ENCODE results near the gene NRSN2. TPM values are rescaled to one million over a fixed set of nuclear protein-coding genes. Genes with fewer than 3 reads are reported as not detected.
"Not testable (repeated sequence)": the region's sequence is repeated elsewhere in the genome, so short reads cannot be mapped to it uniquely, and the experiment has no call there.

Gene NRSN2
- total RNA-seq, 1 donor from 2014 or later = 5.1 TPM

DNA sequence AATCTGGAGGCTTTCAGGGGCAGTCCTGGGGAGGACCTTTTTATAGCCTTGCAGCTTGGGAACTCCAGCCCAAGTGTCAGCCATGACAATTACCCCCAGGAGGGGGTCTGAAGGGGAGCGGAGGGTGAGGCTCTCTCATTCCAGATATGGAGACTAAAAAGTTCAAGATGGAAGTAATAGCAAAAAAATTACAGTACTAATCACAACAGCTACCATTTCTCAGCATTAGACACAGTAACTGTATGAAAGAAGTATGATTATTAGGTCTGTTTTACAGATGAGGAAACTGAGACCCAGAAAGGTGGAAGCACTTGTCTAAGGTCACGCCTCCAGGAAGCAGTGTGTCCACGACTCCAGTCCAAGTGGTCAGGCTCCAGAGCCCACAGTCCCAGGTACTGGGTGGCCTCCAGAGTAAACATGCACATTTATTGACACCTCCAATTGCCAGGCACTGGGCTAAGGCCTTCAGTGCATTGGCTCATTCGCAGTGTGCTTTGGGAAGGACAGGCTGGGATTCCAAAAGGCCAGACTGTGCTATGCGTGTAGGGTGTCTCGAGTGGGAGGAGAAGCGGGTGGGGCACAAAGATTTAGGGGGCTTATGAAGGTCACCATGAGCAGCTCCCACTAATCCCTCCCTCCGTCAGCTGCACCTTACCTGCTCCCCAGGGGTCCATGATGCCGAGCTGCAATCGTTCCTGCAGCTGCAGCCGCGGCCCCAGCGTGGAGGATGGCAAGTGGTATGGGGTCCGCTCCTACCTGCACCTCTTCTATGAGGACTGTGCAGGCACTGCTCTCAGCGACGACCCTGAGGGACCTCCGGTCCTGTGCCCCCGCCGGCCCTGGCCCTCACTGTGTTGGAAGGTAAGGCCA lies 2.3 kb downstream of the NRSN2 start:
- no peak for DNase-seq (ENCODE audit: low spot score)
- H3K4me1 Mint-ChIP-seq (ENCODE audit: low read depth) = peaks cover 25% of the 10 kb centered on the region
- intact Hi-C loops (cut with micrococcal nuclease) = loop anchor here (1.0 kb wide), 1 partner anchor 19 kb away; no protein-coding TSS in a partner anchor

DNA sequence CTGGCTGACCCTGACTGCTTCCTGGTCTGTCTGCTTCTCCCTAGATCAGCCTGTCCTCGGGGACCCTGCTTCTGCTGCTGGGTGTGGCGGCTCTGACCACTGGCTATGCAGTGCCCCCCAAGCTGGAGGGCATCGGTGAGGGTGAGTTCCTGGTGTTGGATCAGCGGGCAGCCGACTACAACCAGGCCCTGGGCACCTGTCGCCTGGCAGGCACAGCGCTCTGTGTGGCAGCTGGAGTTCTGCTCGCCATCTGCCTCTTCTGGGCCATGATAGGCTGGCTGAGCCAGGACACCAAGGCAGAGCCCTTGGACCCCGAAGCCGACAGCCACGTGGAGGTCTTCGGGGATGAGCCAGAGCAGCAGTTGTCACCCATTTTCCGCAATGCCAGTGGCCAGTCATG lies 6.3 kb downstream of the NRSN2 start:
- Mint-ChIP-seq H3K4me3 (no peak overlapping the region), H3K9me3 (no peaks in the 10 kb centered on the region), H3K27ac (no peak overlapping the region), H3K4me1 (ENCODE audit: low read depth) (peaks cover 23% of the 10 kb centered on the region), H3K36me3 (ENCODE audit: low read depth) (no peaks in the 10 kb centered on the region), H3K27me3 (ENCODE audit: insufficient read depth) (no peaks in the 10 kb centered on the region)
- no peak for DNase-seq (ENCODE audit: low spot score)
- intact Hi-C loops (cut with micrococcal nuclease) = no loop called here

More for the DNA sequence above, 2.3 kb downstream of the NRSN2 start:
- H3K27ac Mint-ChIP-seq = no peak overlapping the region
- peaks cover 4% of the 10 kb centered on the region for H3K27me3 Mint-ChIP-seq (ENCODE audit: insufficient read depth)
- no peaks in the 10 kb centered on the region for H3K9me3 Mint-ChIP-seq
- H3K4me3 Mint-ChIP-seq = no peak overlapping the region
- peaks cover 2% of the 10 kb centered on the region for H3K36me3 Mint-ChIP-seq (ENCODE audit: low read depth)

DNA sequence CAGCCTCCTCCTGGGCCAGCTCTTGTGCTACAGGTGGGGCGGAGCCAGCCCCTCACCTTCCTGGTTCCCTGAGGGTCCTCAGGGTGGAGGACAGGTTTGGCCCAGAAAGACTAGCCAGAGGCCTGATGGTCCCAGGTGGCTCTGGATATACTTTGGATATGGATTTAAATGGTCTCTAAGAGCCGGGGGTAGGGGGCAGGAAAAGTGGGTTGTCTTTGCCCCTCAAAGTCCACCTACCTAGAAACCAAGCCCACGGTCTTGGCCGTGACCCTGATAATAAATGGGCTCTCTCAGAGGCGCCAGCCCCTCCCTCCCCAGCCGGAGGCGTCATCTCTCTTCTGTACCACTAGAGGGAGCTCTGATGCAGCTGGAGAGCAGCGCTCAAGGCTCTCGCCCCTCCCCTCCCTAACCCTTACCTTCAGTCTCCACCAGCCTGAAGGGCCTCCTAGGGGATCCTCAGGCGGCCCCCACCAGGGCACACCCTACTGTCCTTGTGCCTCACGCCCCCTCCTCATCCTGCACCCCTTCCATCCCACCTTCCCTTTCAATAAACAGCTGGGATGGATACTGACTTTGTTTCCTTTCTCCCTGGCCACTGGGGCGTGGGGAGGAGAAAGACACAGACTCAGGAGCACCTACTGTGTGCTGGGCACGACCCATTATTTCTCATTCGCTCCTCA lies 7.5 kb downstream of the NRSN2 start:
- H3K27me3 Mint-ChIP-seq (ENCODE audit: insufficient read depth) = no peaks in the 10 kb centered on the region
- peak; percentile 77 for DNase-seq (ENCODE audit: low spot score)
- intact Hi-C loops (cut with micrococcal nuclease) = loop anchor here (1.0 kb wide), 6 partner anchors 27 to 313 kb away; no protein-coding TSS in a partner anchor
- H3K4me3 Mint-ChIP-seq = no peak overlapping the region
- H3K27ac Mint-ChIP-seq = no peak overlapping the region
- peaks cover 18% of the 10 kb centered on the region for H3K4me1 Mint-ChIP-seq (ENCODE audit: low read depth)
- no peaks in the 10 kb centered on the region for H3K36me3 Mint-ChIP-seq (ENCODE audit: low read depth)
- no peaks in the 10 kb centered on the region for H3K9me3 Mint-ChIP-seq

DNA sequence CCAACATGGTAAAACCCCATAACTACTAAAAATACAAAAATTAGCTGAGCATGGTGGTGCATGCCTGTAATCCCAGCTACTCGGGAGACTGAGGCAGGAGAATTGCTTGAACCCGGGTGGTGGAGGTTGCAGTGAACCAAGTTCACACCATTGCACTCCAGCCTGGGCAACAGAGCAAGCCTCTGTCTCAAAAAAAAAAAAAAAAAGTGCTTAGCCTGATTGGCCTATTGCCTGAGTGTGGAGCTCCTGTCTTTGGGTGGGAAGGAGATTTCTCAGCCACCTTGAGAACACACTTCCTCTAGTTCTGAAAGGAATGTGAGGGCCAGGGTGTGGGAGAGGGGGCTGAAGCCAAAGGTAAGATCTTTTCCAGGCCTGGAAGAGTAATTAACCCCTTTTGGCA lies 9.2 kb downstream of the NRSN2 start:
- H3K36me3 Mint-ChIP-seq (ENCODE audit: low read depth); H3K9me3 Mint-ChIP-seq; H3K27me3 Mint-ChIP-seq (ENCODE audit: insufficient read depth); H3K4me3 Mint-ChIP-seq; intact Hi-C loops (cut with micrococcal nuclease); DNase-seq (ENCODE audit: low spot score); H3K27ac Mint-ChIP-seq: not testable (repeated sequence)
- peaks cover 17% of the 10 kb centered on the region for H3K4me1 Mint-ChIP-seq (ENCODE audit: low read depth)

DNA sequence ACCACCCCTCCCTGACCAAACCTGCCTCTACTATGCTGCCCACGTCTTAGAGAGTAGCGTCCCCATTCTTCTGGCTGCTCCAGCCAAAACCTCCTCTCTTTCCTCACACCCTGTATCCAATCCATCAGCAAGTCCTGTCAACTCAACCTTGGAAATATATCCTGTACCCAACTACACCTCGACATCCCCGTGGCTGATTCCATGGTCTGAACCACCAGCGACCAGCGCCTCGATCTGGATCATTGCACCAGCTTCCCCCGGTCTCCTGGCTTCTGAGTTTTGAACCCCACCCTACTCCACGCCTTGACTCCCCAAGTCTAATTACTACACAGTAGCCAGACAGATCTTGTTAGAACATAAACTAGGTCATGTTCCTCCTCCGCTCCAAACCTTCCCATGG lies 9.8 kb downstream of the NRSN2 start:
- H3K4me3 Mint-ChIP-seq = no peak overlapping the region
- H3K27me3 Mint-ChIP-seq (ENCODE audit: insufficient read depth) = no peaks in the 10 kb centered on the region
- DNase-seq (ENCODE audit: low spot score) = no peak
- intact Hi-C loops (cut with micrococcal nuclease) = no loop called here
- no peaks in the 10 kb centered on the region for H3K36me3 Mint-ChIP-seq (ENCODE audit: low read depth)
- H3K27ac Mint-ChIP-seq = no peak overlapping the region
- peaks cover 12% of the 10 kb centered on the region for H3K4me1 Mint-ChIP-seq (ENCODE audit: low read depth)
- H3K9me3 Mint-ChIP-seq = no peaks in the 10 kb centered on the region

DNA sequence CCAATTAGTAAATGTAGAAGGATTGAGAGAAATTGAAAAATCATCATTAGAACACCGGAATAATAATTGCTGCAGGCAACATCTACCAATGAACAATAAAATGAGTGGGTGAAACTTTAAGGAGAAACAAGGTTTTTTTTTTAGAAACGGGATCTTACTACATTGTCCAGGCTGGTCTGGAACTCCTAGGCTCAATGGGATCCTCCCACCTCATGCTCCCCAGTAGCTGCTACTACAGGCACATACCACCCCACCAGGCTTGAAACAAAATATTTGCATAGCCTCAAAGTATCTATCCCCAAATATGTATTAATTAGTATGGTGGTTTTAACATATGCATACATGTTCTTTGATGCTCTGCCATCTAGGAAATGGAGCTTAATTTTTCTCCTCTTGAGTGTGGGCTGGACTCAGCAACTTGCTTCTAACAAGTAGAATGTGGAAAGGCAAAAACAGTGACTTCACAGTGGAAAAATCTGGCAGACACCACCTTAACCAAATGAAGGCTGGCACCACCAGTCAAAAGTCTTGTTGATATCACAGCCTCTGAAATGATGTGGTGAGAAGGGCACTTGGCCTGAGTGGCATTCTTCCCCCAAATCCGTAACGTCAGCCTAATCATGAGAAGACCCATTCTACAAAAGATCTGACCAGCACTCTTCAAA lies 12.1 kb downstream of the NRSN2 start:
- Mint-ChIP-seq H3K4me1 (ENCODE audit: low read depth) (peaks cover 14% of the 10 kb centered on the region), H3K27me3 (ENCODE audit: insufficient read depth) (no peaks in the 10 kb centered on the region), H3K36me3 (ENCODE audit: low read depth) (no peaks in the 10 kb centered on the region), H3K9me3 (no peaks in the 10 kb centered on the region), H3K4me3 (no peak overlapping the region), H3K27ac (no peak overlapping the region)
- no peak for DNase-seq (ENCODE audit: low spot score)
- intact Hi-C loops (cut with micrococcal nuclease) = no loop called here

DNA sequence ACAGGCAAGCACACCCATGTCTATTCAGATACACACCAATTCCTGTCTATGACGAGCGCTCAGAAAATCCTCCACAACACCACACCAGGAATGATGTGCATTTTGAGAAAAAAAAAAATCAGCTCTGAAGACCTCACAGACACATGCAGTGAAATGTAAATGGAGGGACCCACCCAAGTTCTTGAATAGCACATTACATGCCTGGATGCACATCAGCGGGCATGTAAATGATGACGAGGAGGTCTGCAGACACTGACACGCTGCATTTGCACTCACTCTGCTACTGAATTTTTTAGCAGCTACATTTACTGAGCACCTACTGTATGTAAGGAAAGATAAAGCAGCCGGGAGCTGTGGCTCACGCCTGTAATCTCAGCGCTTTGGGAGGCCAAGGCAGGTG lies 14.7 kb downstream of the NRSN2 start:
- H3K27ac Mint-ChIP-seq = no peak overlapping the region
- peaks cover 4% of the 10 kb centered on the region for H3K36me3 Mint-ChIP-seq (ENCODE audit: low read depth)
- peaks cover 29% of the 10 kb centered on the region for H3K4me1 Mint-ChIP-seq (ENCODE audit: low read depth)
- no peaks in the 10 kb centered on the region for H3K27me3 Mint-ChIP-seq (ENCODE audit: insufficient read depth)
- no peaks in the 10 kb centered on the region for H3K9me3 Mint-ChIP-seq
- intact Hi-C loops (cut with micrococcal nuclease) = no loop called here
- no peak overlapping the region for H3K4me3 Mint-ChIP-seq
- DNase-seq (ENCODE audit: low spot score) = no peak

DNA sequence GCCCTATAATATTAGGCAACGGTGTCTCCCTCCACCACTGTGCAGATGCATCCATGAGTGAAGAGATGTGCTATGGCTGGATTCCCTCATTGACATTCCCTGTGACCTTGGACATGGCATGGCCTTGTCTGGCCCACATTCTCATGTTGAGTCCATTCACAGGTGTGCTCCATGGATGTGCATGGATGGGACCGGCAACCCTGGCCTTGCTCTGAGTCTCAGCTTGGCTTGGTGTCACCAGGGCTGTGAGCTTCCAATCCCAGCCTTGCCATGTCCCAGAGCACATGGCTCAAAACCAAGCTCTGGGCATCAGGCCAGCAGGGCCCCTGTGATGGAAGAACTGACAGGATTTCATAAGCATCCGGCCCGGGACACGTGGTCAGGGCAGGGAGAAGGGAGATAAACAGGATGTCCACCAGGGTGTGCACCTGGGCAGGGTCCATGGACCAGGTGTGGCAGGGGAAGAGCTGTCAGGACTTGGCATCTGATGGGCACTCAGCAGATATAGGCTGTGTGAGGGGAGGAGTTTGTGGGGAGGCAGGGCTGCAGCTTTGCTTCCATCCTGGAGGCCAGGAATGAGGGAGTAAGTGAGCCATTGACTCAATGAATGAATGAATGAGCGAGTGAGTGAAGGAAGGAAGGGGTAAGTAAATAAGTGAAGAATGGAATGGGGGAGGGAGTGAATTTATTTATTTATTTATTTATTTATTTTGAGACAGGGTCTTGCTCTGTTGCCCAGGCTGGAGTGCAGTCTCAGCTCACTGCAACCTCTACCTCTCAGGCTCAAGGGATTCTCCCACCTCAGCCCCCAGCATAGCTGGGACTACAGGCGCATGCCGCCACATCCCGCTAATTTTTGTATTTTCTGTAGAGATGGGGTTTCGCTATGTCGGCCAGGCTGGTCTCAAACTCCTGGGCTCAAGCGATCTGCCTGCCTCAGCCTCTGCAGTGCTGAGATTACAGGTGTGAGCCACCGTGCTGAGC lies 15.7 kb downstream of the NRSN2 start:
- peaks cover 36% of the 10 kb centered on the region for H3K4me1 Mint-ChIP-seq (ENCODE audit: low read depth)
- no peaks in the 10 kb centered on the region for H3K9me3 Mint-ChIP-seq
- no peaks in the 10 kb centered on the region for H3K27me3 Mint-ChIP-seq (ENCODE audit: insufficient read depth)
- intact Hi-C loops (cut with micrococcal nuclease) = no loop called here
- H3K36me3 Mint-ChIP-seq (ENCODE audit: low read depth) = peaks cover 4% of the 10 kb centered on the region
- H3K27ac Mint-ChIP-seq = peak overlapping the region; percentile 62
- DNase-seq (ENCODE audit: low spot score) = no peak
- H3K4me3 Mint-ChIP-seq = no peak overlapping the region

DNA sequence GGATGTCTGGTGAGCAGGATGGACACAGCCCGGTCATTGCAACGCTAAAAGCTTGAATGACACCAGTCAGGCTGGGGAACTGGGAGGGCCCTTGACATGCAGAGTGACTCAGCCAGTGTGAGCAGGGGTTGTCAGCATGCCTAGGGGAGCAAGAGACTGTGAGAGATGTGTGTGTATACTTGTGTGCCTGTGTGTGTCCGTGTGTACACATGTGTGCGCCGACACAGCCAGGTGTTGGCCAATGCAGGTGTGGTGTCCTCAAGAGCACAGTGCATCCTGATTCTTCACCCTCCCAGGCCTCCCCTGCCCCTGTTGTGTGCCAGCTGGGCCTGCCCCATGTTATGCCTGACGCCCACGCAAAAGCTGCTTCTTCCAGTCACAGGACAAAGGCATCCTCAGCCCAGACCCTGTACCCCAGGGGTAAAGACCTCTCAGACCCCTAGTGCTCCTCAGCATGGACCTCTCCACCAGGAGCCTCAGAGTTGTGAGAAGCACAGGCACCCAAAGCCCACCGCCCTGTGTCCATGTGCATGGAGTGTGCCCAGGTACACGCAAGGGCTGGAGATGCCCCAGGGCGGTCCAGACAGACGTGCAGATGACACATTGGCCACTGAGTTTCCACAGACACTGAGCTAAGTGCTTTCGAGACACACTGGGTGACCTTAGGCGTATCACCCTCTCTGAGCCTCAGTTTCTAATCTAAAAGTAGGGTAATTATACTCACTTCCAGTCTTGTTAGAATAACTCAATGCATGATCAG lies 16.6 kb downstream of the NRSN2 start:
- peaks cover 39% of the 10 kb centered on the region for H3K4me1 Mint-ChIP-seq (ENCODE audit: low read depth)
- intact Hi-C loops (cut with micrococcal nuclease) = no loop called here
- peaks cover 4% of the 10 kb centered on the region for H3K36me3 Mint-ChIP-seq (ENCODE audit: low read depth)
- H3K9me3 Mint-ChIP-seq = no peaks in the 10 kb centered on the region
- H3K27ac Mint-ChIP-seq = no peak overlapping the region
- H3K27me3 Mint-ChIP-seq (ENCODE audit: insufficient read depth) = no peaks in the 10 kb centered on the region
- no peak overlapping the region for H3K4me3 Mint-ChIP-seq
- no peak for DNase-seq (ENCODE audit: low spot score)

DNA sequence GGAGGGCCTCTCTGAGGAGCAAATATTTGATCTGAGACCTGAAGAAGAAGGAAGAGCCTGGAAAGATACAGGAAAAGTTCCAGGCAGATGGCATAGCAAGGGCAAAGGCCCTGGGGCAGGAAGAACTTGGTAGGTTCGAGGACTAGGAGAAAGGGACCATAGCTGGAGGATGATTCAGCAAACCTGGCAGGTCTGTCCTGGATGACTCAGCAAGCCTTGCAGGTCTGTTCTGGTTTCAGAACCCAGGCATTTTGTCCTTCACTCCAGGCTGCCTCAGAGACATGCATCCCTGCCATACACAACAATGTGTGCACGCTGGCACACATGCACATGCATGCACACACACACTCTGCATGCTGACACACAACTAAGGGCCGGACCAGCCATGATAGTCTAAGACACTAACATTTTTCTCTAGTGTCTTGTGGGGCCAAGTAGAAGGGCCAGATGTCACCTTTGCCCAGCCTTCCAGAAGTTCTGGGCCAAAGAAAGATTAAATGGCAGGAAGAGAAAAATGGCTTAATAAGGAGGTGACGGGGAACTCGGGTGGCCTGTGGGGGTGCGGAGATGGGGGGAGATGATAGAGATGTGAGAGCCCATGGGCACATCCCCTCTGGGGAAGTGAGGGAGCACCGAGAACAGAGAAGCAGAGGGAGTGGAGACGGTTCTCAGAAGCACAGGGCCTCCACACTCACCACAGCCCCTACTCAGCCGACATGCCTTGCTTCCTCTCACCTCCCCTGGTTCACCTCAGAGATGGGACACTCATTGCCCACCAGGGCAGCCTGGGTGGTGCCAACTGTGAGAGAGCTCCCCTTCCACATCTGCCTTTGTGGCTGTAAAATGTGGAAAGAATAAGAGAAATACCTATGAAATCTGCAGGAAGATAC lies 18.2 kb downstream of the NRSN2 start:
- Mint-ChIP-seq H3K4me1 (ENCODE audit: low read depth) (peaks cover 39% of the 10 kb centered on the region), H3K27me3 (ENCODE audit: insufficient read depth) (no peaks in the 10 kb centered on the region), H3K4me3 (peak overlapping the region; percentile 41), H3K36me3 (ENCODE audit: low read depth) (peaks cover 4% of the 10 kb centered on the region), H3K27ac (peak overlapping the region; percentile 82), H3K9me3 (no peaks in the 10 kb centered on the region)
- DNase-seq (ENCODE audit: low spot score) = no peak
- intact Hi-C loops (cut with micrococcal nuclease) = no loop called here

Measured in activated T-helper 1 cell treated with anti-CD3 and anti-CD28 coated beads, Interleukin-12 subunit alpha, Interleukin-12 subunit beta, Interleukin-2, Interleukin-4 antibody, amounts not matched to agents 30 ng/mL and 10 ng/mL and 1 ng/mL, durations not matched to agents 14 hours and 24 hours and 36 hours (primary cell).